Measurements from ENCODE around the gene CCNK. TPM values are rescaled to one million over a fixed set of nuclear protein-coding genes. Genes with fewer than 3 reads are reported as not detected.

Gene CCNK
- total RNA-seq, 1 experiment from 2014 or later = 19.0 TPM

GRCh38 chr14:99451234-99451633 lies 30.0 kb upstream of the CCNK start:
- H4K20me1 ChIP-seq (ENCODE audit: insufficient read depth) = no peaks in the 10 kb centered on the region
- H3K27ac ChIP-seq = no peak overlapping the region
- no peaks in the 10 kb centered on the region for H3K4me1 ChIP-seq (replicated peaks; ENCODE audit: insufficient read depth)
- H3K27me3 ChIP-seq (ENCODE audit: insufficient read depth, low read depth) = no peaks in the 10 kb centered on the region
- no peaks in the 10 kb centered on the region for H3K9me2 ChIP-seq (ENCODE audit: insufficient read depth)
- DNase-seq = no peak
- H3K4me3 ChIP-seq = no peak overlapping the region
- no peaks in the 10 kb centered on the region for H3K9me3 ChIP-seq (ENCODE audit: insufficient read depth, low read depth)
- H3K4me2 ChIP-seq = no peak overlapping the region
- BruUV-seq (replicated peaks) = no TSS peak
- no peaks in the 10 kb centered on the region for H3F3A ChIP-seq (ENCODE audit: insufficient read depth, low read depth)
- intact Hi-C loops (cut with micrococcal nuclease; ENCODE audit: unreplicated experiment) = no loop called here
- no peaks in the 10 kb centered on the region for H3K79me2 ChIP-seq (ENCODE audit: low read depth)
- no peaks in the 10 kb centered on the region for H3K36me3 ChIP-seq (ENCODE audit: low read depth)
- CTCF ChIA-PET = no interaction called here
- TF ChIP-seq EZH2 (IDR thresholded peaks at IDR 0.05; ENCODE audit: low read depth) (no peak), CTCF (conservative IDR thresholded peaks at IDR 0.05) (no peak)
- no peak overlapping the region for H2AFZ ChIP-seq
- POLR2A ChIA-PET (ENCODE audit: unreplicated experiment) = interaction anchor here (0.6 kb wide), 1 partner anchor 217 kb away, joined by 5 read pairs; no protein-coding TSS in a partner anchor

- Histone ChIP-seq H3K4me1 (replicated peaks; ENCODE audit: insufficient read depth) (no peaks in the 10 kb centered on the region), H4K20me1 (ENCODE audit: insufficient read depth) (no peaks in the 10 kb centered on the region), H2AFZ (no peak overlapping the region), H3K9me2 (ENCODE audit: insufficient read depth) (no peaks in the 10 kb centered on the region), H3K27me3 (ENCODE audit: insufficient read depth, low read depth) (no peaks in the 10 kb centered on the region), H3K27ac (no peak overlapping the region), H3K36me3 (ENCODE audit: low read depth) (no peaks in the 10 kb centered on the region), H3F3A (ENCODE audit: insufficient read depth, low read depth) (no peaks in the 10 kb centered on the region), H3K9me3 (ENCODE audit: insufficient read depth, low read depth) (no peaks in the 10 kb centered on the region), H3K4me2 (no peak overlapping the region), H3K4me3 (no peak overlapping the region), H3K79me2 (ENCODE audit: low read depth) (no peaks in the 10 kb centered on the region)
- ChIA-PET CTCF (no interaction called here), POLR2A (ENCODE audit: unreplicated experiment) (no interaction called here)
- no peak for DNase-seq
- intact Hi-C loops (cut with micrococcal nuclease; ENCODE audit: unreplicated experiment) = no loop called here
- no TSS peak for BruUV-seq (replicated peaks)
- TF ChIP-seq CTCF (conservative IDR thresholded peaks at IDR 0.05) = no peak
- TF ChIP-seq EZH2 (IDR thresholded peaks at IDR 0.05; ENCODE audit: low read depth) = no peak
Measured at GRCh38 chr14:99452968-99453367, 28.2 kb upstream of the CCNK start.

GRCh38 chr14:99454246-99454645 lies 27.0 kb upstream of the CCNK start:
- Histone ChIP-seq H3K9me2 (ENCODE audit: insufficient read depth) (no peaks in the 10 kb centered on the region), H3K36me3 (ENCODE audit: low read depth) (no peaks in the 10 kb centered on the region), H3K27me3 (ENCODE audit: insufficient read depth, low read depth) (no peaks in the 10 kb centered on the region), H3K9me3 (ENCODE audit: insufficient read depth, low read depth) (no peaks in the 10 kb centered on the region), H3F3A (ENCODE audit: insufficient read depth, low read depth) (no peaks in the 10 kb centered on the region), H3K79me2 (ENCODE audit: low read depth) (no peaks in the 10 kb centered on the region), H4K20me1 (ENCODE audit: insufficient read depth) (no peaks in the 10 kb centered on the region), H2AFZ (no peak overlapping the region), H3K4me3 (no peak overlapping the region), H3K27ac (no peak overlapping the region), H3K4me2 (no peak overlapping the region), H3K4me1 (replicated peaks; ENCODE audit: insufficient read depth) (no peaks in the 10 kb centered on the region)
- ChIA-PET POLR2A (ENCODE audit: unreplicated experiment) (no interaction called here), CTCF (no interaction called here)
- DNase-seq = no peak
- intact Hi-C loops (cut with micrococcal nuclease; ENCODE audit: unreplicated experiment) = no loop called here
- TF ChIP-seq EZH2 (IDR thresholded peaks at IDR 0.05; ENCODE audit: low read depth) (no peak), CTCF (conservative IDR thresholded peaks at IDR 0.05) (no peak)
- BruUV-seq (replicated peaks) = no TSS peak
